GM23338 (cell line): ENCODE data around the gene CYP26B1. TPM values are rescaled to one million over a fixed set of nuclear protein-coding genes. Genes with fewer than 3 reads are reported as not detected.

Source experiments
- ATAC-seq: fragments of 200-7000 bp; cut with Tn5 transposase; 3 replicates; pipeline ENCODE4 v1.9.1; 2020
- DNase-seq: peaks from one replicate; pipeline ENCODE4 v3.0.0-alpha.2; 2015; ENCODE audit warnings: low spot score
- H2AFZ ChIP-seq: fragments of 200-600 bp; sonication (generic); 2 replicates; pipeline ENCODE4 v1.8.0; 2016; ENCODE audit warnings: antibody characterized with exemption, mild to moderate bottlenecking, moderate library complexity
- H3F3A ChIP-seq: fragments of 200-600 bp; sonication (generic); replicated peaks from 2 replicates; pipeline ENCODE4 v1.8.0; 2017; ENCODE audit warnings: antibody characterized with exemption, mixed run types, low read depth
- H3K27ac ChIP-seq: fragments of 200-600 bp; sonication (generic); 2 replicates; pipeline ENCODE4 v1.6.1; 2016; ENCODE audit warnings: low read depth
- H3K27me3 ChIP-seq: fragments of 200-600 bp; sonication (generic); 2 replicates; pipeline ENCODE4 v1.8.0; 2016; ENCODE audit warnings: mild to moderate bottlenecking, mixed run types, moderate library complexity; ENCODE audit not compliant: insufficient read depth
- H3K36me3 ChIP-seq: fragments of 200-600 bp; sonication (generic); 2 replicates; pipeline ENCODE4 v1.8.0; 2016; ENCODE audit warnings: mild to moderate bottlenecking; ENCODE audit not compliant: insufficient read depth
- H3K4me1 ChIP-seq: fragments of 200-600 bp; sonication (generic); 2 replicates; pipeline ENCODE4 v1.8.0; 2016; ENCODE audit warnings: mild to moderate bottlenecking, moderate library complexity; ENCODE audit not compliant: insufficient read depth
- H3K4me2 ChIP-seq: fragments of 200-600 bp; sonication (generic); 2 replicates; pipeline ENCODE4 v1.7.1; 2017; ENCODE audit warnings: mixed run types
- H3K4me3 ChIP-seq: fragments of 200-600 bp; sonication (generic); 2 replicates; pipeline ENCODE4 v1.6.1; 2016; ENCODE audit warnings: mixed run types
- H3K79me2 ChIP-seq: fragments of 200-600 bp; sonication (generic); replicated peaks from 2 replicates; pipeline ENCODE4 v1.8.0; 2017; ENCODE audit warnings: mild to moderate bottlenecking; ENCODE audit not compliant: insufficient read depth
- H3K9me2 ChIP-seq: fragments of 200-600 bp; sonication (generic); 2 replicates; pipeline ENCODE4 v1.8.0; 2017; ENCODE audit not compliant: insufficient read depth
- H4K20me1 ChIP-seq: fragments of 200-600 bp; sonication (generic); replicated peaks from 2 replicates; pipeline ENCODE4 v1.8.0; 2017; ENCODE audit warnings: mild to moderate bottlenecking; ENCODE audit not compliant: insufficient read depth
- H3K27ac Mint-ChIP-seq: 2 replicates; pipeline ENCODE4 v1.8.0; 2020; ENCODE audit warnings: inconsistent platforms, mild to moderate bottlenecking, moderate library complexity, mixed read lengths
- H3K27me3 Mint-ChIP-seq: 3 replicates; pipeline ENCODE4 v1.8.0; 2022; ENCODE audit warnings: low read depth, mild to moderate bottlenecking, moderate library complexity, mixed read lengths, inconsistent platforms; ENCODE audit not compliant: insufficient read depth, poor library complexity
- H3K36me3 Mint-ChIP-seq: 3 replicates; pipeline ENCODE4 v1.8.0; 2021; ENCODE audit warnings: low read depth, mild to moderate bottlenecking, inconsistent platforms, moderate library complexity, mixed read lengths
- H3K4me1 Mint-ChIP-seq: 3 replicates; pipeline ENCODE4 v1.8.0; 2020; ENCODE audit warnings: mild to moderate bottlenecking, inconsistent platforms, mixed read lengths
- H3K4me3 Mint-ChIP-seq: 3 replicates; pipeline ENCODE4 v1.8.0; 2021; ENCODE audit warnings: moderate library complexity, mild to moderate bottlenecking, inconsistent platforms, mixed read lengths
- H3K9me3 Mint-ChIP-seq: 3 replicates; pipeline ENCODE4 v1.8.0; 2020; ENCODE audit warnings: moderate library complexity, mild to moderate bottlenecking, inconsistent platforms, mixed read lengths
- CREB1 ChIP-seq: fragments of 250-450 bp; sonication (Bioruptor Pico); IDR thresholded peaks from 2 replicates; pipeline ENCODE4 v1.5.0; 2020; ENCODE audit warnings: low read depth, mild to moderate bottlenecking, moderate library complexity
- EZH2 ChIP-seq: fragments of 200-600 bp; sonication (generic); IDR thresholded peaks from one replicate; pipeline ENCODE4 v1.8.0; 2017; ENCODE audit warnings: antibody characterized with exemption, mild to moderate bottlenecking, low read depth; ENCODE audit not compliant: unreplicated experiment
- EZH2phosphoT487 ChIP-seq: fragments of 200-600 bp; sonication (generic); IDR thresholded peaks from one replicate; pipeline ENCODE4 v1.8.1; 2018; ENCODE audit warnings: antibody characterized with exemption; ENCODE audit not compliant: unreplicated experiment
- JUNB ChIP-seq: IDR thresholded peaks from one replicate; pipeline ENCODE4 v1.6.1; 2016; ENCODE audit warnings: antibody characterized with exemption; ENCODE audit not compliant: unreplicated experiment
- POLR2AphosphoS5 ChIP-seq: IDR thresholded peaks from 2 replicates; pipeline ENCODE4 v1.6.1; 2016; ENCODE audit warnings: antibody characterized with exemption, low read depth
- STAT1 ChIP-seq: IDR thresholded peaks from one replicate; pipeline ENCODE4 v1.6.1; 2016; ENCODE audit warnings: antibody characterized with exemption; ENCODE audit not compliant: unreplicated experiment
- ZNF114 ChIP-seq: fragments of 250-450 bp; sonication (Bioruptor Pico); IDR thresholded peaks from 2 replicates; pipeline ENCODE4 v1.5.0; 2020; ENCODE audit warnings: mild to moderate bottlenecking, moderate library complexity
- polyA plus RNA-seq: library from polyadenylated mRNA; unstranded; fragments of >200 nt; fragmentation: Nextera tagmentation; extraction: Ambion mirVana; gene quantifications from 2 replicates; pipeline ENCODE4 v1.2.1, GENCODE V29; 2016
- total RNA-seq: library from RNA; depleted of rRNA; stranded (reverse); fragments of >200 nt; shearing (Covaris generic); gene quantifications from 2 replicates; pipeline ENCODE4 v1.2.3, GENCODE V29; 2014
- TF ChIP-seq, protein P1 (sequence below): fragments of 250-450 bp; sonication (Bioruptor Pico); IDR thresholded peaks from 2 replicates; pipeline ENCODE4 v1.5.0; 2020; ENCODE audit warnings: mild to moderate bottlenecking, moderate library complexity
- TF ChIP-seq, protein P2 (sequence below): IDR thresholded peaks from one replicate; pipeline ENCODE4 v1.6.1; 2018; ENCODE audit warnings: antibody characterized with exemption; ENCODE audit not compliant: unreplicated experiment

Gene CYP26B1
- total and polyA plus RNA-seq, 2 experiments from 2014 or later: 0.05 to 0.31 TPM

DNA sequence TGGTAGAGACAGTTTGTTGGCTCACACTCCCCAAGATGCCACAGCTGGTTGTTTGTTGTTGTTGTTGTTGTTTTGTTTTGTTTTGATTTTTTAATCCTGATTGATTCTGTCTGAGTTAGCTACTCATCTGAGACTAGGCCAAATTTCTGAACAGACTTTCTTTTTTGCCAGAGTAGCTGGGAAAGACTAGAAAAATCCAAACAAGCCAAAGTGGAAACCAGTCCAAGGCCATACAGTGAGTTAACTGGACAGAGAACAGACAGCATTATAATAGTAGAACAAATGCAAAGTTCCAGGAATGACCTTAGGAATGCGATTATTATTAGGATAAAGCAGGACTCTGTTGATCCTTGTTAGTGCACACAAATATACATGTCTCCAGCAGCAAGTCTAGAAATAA lies 43.8 kb upstream of the CYP26B1 start (continued):
- TF ChIP-seq, protein P1, sequence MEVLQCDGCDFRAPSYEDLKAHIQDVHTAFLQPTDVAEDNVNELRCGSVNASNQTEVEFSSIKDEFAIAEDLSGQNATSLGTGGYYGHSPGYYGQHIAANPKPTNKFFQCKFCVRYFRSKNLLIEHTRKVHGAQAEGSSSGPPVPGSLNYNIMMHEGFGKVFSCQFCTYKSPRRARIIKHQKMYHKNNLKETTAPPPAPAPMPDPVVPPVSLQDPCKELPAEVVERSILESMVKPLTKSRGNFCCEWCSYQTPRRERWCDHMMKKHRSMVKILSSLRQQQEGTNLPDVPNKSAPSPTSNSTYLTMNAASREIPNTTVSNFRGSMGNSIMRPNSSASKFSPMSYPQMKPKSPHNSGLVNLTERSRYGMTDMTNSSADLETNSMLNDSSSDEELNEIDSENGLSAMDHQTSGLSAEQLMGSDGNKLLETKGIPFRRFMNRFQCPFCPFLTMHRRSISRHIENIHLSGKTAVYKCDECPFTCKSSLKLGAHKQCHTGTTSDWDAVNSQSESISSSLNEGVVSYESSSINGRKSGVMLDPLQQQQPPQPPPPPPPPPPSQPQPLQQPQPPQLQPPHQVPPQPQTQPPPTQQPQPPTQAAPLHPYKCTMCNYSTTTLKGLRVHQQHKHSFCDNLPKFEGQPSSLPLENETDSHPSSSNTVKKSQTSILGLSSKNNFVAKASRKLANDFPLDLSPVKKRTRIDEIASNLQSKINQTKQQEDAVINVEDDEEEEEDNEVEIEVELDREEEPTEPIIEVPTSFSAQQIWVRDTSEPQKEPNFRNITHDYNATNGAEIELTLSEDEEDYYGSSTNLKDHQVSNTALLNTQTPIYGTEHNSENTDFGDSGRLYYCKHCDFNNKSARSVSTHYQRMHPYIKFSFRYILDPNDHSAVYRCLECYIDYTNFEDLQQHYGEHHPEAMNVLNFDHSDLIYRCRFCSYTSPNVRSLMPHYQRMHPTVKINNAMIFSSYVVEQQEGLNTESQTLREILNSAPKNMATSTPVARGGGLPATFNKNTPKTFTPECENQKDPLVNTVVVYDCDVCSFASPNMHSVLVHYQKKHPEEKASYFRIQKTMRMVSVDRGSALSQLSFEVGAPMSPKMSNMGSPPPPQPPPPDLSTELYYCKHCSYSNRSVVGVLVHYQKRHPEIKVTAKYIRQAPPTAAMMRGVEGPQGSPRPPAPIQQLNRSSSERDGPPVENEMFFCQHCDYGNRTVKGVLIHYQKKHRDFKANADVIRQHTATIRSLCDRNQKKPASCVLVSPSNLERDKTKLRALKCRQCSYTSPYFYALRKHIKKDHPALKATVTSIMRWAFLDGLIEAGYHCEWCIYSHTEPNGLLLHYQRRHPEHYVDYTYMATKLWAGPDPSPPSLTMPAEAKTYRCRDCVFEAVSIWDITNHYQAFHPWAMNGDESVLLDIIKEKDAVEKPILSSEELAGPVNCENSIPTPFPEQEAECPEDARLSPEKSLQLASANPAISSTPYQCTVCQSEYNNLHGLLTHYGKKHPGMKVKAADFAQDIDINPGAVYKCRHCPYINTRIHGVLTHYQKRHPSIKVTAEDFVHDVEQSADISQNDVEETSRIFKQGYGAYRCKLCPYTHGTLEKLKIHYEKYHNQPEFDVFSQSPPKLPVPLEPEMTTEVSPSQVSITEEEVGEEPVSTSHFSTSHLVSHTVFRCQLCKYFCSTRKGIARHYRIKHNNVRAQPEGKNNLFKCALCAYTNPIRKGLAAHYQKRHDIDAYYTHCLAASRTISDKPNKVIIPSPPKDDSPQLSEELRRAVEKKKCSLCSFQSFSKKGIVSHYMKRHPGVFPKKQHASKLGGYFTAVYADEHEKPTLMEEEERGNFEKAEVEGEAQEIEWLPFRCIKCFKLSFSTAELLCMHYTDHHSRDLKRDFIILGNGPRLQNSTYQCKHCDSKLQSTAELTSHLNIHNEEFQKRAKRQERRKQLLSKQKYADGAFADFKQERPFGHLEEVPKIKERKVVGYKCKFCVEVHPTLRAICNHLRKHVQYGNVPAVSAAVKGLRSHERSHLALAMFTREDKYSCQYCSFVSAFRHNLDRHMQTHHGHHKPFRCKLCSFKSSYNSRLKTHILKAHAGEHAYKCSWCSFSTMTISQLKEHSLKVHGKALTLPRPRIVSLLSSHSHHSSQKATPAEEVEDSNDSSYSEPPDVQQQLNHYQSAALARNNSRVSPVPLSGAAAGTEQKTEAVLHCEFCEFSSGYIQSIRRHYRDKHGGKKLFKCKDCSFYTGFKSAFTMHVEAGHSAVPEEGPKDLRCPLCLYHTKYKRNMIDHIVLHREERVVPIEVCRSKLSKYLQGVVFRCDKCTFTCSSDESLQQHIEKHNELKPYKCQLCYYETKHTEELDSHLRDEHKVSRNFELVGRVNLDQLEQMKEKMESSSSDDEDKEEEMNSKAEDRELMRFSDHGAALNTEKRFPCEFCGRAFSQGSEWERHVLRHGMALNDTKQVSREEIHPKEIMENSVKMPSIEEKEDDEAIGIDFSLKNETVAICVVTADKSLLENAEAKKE: no peak
- TF ChIP-seq EZH2: no peak
- TF ChIP-seq EZH2phosphoT487: no peak
- no peak for TF ChIP-seq POLR2AphosphoS5
- no peak for TF ChIP-seq ZNF114 (CRISPR knock-in tag)

DNA sequence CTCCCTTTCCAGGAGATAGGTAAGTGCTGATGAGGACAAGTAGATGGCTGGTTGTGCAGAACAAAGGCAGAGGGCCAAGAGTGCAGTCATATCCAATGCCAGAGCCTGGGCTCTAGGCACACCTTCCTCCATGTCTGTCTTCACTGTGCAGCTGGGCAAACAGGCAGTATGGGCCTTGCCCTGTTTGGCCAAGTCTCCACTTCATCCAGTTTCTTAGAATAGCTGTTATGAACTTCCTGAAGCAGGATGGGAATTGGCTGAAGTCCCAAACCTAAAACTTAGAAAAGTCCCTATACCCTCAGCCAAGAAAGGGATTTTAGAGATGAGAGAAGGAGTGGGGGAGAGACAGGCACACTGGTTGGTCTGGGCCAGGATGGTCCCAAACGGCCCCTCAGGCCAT lies 37.5 kb upstream of the CYP26B1 start:
- Histone ChIP-seq H3K4me3 (no peak overlapping the region), H3K9me2 (no peaks in the 10 kb centered on the region), H4K20me1 (no peaks in the 10 kb centered on the region), H3K27me3 (no peaks in the 10 kb centered on the region), H3K4me1 (no peaks in the 10 kb centered on the region), H3K36me3 (no peaks in the 10 kb centered on the region), H3F3A (no peaks in the 10 kb centered on the region), H3K27ac (no peak overlapping the region), H3K79me2 (no peaks in the 10 kb centered on the region), H2AFZ (no peak overlapping the region), H3K4me2 (no peak overlapping the region)
- Mint-ChIP-seq H3K36me3 (peaks cover 8% of the 10 kb centered on the region; the same call in 2 of the 3 replicates), H3K27ac (no peak overlapping the region), H3K4me3 (no peak overlapping the region), H3K27me3 (peaks cover 2% of the 10 kb centered on the region), H3K4me1 (no peaks in the 10 kb centered on the region), H3K9me3 (peaks cover 7% of the 10 kb centered on the region; the same call in 2 of the 3 replicates)
- ATAC-seq: no peak
- DNase-seq: no peak
- TF ChIP-seq, protein P2, sequence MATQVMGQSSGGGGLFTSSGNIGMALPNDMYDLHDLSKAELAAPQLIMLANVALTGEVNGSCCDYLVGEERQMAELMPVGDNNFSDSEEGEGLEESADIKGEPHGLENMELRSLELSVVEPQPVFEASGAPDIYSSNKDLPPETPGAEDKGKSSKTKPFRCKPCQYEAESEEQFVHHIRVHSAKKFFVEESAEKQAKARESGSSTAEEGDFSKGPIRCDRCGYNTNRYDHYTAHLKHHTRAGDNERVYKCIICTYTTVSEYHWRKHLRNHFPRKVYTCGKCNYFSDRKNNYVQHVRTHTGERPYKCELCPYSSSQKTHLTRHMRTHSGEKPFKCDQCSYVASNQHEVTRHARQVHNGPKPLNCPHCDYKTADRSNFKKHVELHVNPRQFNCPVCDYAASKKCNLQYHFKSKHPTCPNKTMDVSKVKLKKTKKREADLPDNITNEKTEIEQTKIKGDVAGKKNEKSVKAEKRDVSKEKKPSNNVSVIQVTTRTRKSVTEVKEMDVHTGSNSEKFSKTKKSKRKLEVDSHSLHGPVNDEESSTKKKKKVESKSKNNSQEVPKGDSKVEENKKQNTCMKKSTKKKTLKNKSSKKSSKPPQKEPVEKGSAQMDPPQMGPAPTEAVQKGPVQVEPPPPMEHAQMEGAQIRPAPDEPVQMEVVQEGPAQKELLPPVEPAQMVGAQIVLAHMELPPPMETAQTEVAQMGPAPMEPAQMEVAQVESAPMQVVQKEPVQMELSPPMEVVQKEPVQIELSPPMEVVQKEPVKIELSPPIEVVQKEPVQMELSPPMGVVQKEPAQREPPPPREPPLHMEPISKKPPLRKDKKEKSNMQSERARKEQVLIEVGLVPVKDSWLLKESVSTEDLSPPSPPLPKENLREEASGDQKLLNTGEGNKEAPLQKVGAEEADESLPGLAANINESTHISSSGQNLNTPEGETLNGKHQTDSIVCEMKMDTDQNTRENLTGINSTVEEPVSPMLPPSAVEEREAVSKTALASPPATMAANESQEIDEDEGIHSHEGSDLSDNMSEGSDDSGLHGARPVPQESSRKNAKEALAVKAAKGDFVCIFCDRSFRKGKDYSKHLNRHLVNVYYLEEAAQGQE: no peak
- TF ChIP-seq STAT1 (no peak), CREB1 (CRISPR knock-in tag) (no peak), POLR2AphosphoS5 (no peak), EZH2 (no peak), JUNB (no peak)
